ENCODE results near the gene ANXA2R. TPM values are rescaled to one million over a fixed set of nuclear protein-coding genes. Genes with fewer than 3 reads are reported as not detected.

Gene ANXA2R
- total and polyA plus RNA-seq, 9 of the 15 experiments (the other 6 are each of a cell fraction or from before 2014, with no cell fraction given): 2.1 to 4.8 (median 3.4) TPM

DNA sequence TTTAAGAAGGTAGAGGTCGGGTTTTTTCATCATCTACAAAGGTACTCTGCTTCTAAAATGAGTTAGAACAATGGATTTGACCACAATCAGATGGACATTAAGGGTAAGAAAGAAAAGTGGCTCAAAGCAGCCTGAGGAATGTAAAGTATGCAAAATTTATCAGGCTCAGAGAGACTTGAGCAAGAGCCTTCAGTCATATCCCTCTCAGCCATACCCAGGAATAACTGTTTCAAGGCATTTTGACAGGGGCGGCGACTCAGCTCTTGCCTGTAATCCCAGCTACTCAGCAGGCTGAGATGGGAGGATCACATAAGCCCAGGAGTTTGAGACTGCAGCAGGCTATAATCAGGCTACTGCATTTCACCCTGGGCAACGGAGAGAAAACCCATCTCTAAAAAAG, 38.8 kb upstream of the ANXA2R start:
- Histone ChIP-seq H3K4me2 (ENCODE audit: insufficient read depth, low read length) (no peak overlapping the region), H3K9me3 (replicated peaks; ENCODE audit: control insufficient read depth, insufficient read depth, low read depth, low read length) (peaks cover under 1% of the 10 kb centered on the region; the same call in 1 of the 2 replicates), H3K4me3 (no peak overlapping the region), H3K9ac (ENCODE audit: insufficient read depth in 1 of 2, low read depth in 2 of 2, low read length in 2 of 2) (no peak overlapping the region), H2AFZ (ENCODE audit: low read depth, low read length) (no peak overlapping the region), H3K27me3 (ENCODE audit: control insufficient read depth in 2 of 2, insufficient read depth in 2 of 2, low read length in 2 of 2) (no peaks in the 10 kb centered on the region), H3K4me1 (replicated peaks in 1 of 2; ENCODE audit: control insufficient read depth in 2 of 2, insufficient read depth in 2 of 2, low read length in 2 of 2) (peaks cover 20 to 53% of the 10 kb centered on the region in 2 experiments), H3K36me3 (ENCODE audit: control insufficient read depth, insufficient read depth, low read length) (peaks cover 21% of the 10 kb centered on the region), H3K9me1 (ENCODE audit: control insufficient read depth, insufficient read depth, low read length) (no peaks in the 10 kb centered on the region), H3K79me2 (ENCODE audit: control insufficient read depth, insufficient read depth, low read length) (peaks cover 29% of the 10 kb centered on the region), H4K20me1 (replicated peaks; ENCODE audit: control insufficient read depth, insufficient read depth, low read length) (no peaks in the 10 kb centered on the region), H3K27ac (ENCODE audit: extremely low read depth, low read depth, low read length) (no peak overlapping the region)
- ChIA-PET POLR2A (interaction anchor here (1.1 to 1.6 kb wide), 3 partner anchors 8 to 23 kb away, joined by 4 to 5 read pairs (median 4); no protein-coding TSS in a partner anchor), CTCF (ENCODE audit: low intra/inter-chr PET ratio) (interaction anchor here (0.7 kb wide), 1 partner anchor 440 kb away, joined by 4 read pairs; no protein-coding TSS in a partner anchor)
- ATAC-seq: peak; percentile 10; the same call in 1 of the 3 replicates
- no peak for FAIRE-seq
- 66% methylated on average over 4 of the region's 4 CpGs for WGBS (ENCODE audit: insufficient coverage, low coverage, missing lambda C conversion rate)
- in situ Hi-C loops (cut with MboI): loop anchor here (10.0 kb wide), 1 partner anchor 306 kb away; no protein-coding TSS in a partner anchor
- peak in 2 of 4 experiments; percentile 29 to 71 for DNase-seq (ENCODE audit: extremely low read depth in 1 of 4, low spot score in 3 of 4)
- no TSS peak for BruUV-seq (replicated peaks)
- TF ChIP-seq, protein P1, sequence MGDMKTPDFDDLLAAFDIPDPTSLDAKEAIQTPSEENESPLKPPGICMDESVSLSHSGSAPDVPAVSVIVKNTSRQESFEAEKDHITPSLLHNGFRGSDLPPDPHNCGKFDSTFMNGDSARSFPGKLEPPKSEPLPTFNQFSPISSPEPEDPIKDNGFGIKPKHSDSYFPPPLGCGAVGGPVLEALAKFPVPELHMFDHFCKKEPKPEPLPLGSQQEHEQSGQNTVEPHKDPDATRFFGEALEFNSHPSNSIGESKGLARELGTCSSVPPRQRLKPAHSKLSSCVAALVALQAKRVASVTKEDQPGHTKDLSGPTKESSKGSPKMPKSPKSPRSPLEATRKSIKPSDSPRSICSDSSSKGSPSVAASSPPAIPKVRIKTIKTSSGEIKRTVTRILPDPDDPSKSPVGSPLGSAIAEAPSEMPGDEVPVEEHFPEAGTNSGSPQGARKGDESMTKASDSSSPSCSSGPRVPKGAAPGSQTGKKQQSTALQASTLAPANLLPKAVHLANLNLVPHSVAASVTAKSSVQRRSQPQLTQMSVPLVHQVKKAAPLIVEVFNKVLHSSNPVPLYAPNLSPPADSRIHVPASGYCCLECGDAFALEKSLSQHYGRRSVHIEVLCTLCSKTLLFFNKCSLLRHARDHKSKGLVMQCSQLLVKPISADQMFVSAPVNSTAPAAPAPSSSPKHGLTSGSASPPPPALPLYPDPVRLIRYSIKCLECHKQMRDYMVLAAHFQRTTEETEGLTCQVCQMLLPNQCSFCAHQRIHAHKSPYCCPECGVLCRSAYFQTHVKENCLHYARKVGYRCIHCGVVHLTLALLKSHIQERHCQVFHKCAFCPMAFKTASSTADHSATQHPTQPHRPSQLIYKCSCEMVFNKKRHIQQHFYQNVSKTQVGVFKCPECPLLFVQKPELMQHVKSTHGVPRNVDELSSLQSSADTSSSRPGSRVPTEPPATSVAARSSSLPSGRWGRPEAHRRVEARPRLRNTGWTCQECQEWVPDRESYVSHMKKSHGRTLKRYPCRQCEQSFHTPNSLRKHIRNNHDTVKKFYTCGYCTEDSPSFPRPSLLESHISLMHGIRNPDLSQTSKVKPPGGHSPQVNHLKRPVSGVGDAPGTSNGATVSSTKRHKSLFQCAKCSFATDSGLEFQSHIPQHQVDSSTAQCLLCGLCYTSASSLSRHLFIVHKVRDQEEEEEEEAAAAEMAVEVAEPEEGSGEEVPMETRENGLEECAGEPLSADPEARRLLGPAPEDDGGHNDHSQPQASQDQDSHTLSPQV (IDR thresholded peaks at IDR 0.05): 0 out of 2 replicates have a peak, but pooled peaks have one; percentile 15
- TF ChIP-seq PPARD (CRISPR knock-in tag; IDR thresholded peaks at IDR 0.05): no peak
- peak; percentile 8; the same call in 1 of the 2 replicates for TF ChIP-seq TCF3 (CRISPR knock-in tag; IDR thresholded peaks at IDR 0.05)
- TF ChIP-seq CBFA2T3 (IDR thresholded peaks at IDR 0.05): peak; percentile 30; the same call in 1 of the 2 replicates
- TF ChIP-seq DPF2 (IDR thresholded peaks at IDR 0.05): peak; percentile 10; the same call in 1 of the 2 replicates
- TF ChIP-seq TGIF2 (CRISPR knock-in tag; IDR thresholded peaks at IDR 0.05): no peak
- intact Hi-C loops (cut with micrococcal nuclease): loop anchor here (5.0 to 10.0 kb wide), 2 partner anchors 133 to 526 kb away; partner anchors contain the start of gene NNT

All from K562 (cell line).